Sigmoid colon (tissue), 7 donors: ENCODE measurements around the gene WWTR1. TPM values are rescaled to one million over a fixed set of nuclear protein-coding genes. Genes with fewer than 3 reads are reported as not detected.

ENCODE experiments used
- DNase-seq: peaks from one replicate; pipeline ENCODE4 v3.0.0-alpha.2; 2019
- H3K27ac ChIP-seq, 4 donors: fragments of 200-600 bp; sonication (generic); one replicate each; pipeline ENCODE4 v1.5.1; 2016 to 2019; ENCODE audit warnings: mild to moderate bottlenecking in 1 of 4
- H3K27me3 ChIP-seq, 3 donors: fragments of 200-600 bp; sonication (generic); one replicate each; pipeline ENCODE4 v1.5.1; 2019; ENCODE audit warnings: mild to moderate bottlenecking in 1 of 3
- H3K36me3 ChIP-seq, 4 donors: fragments of 200-600 bp; sonication (generic); one replicate each; pipeline ENCODE4 v1.5.1; 2016 to 2019
- H3K4me1 ChIP-seq, 4 donors: fragments of 200-600 bp; sonication (generic); one replicate each; pipeline ENCODE4 v1.5.1; 2017 to 2019
- H3K4me3 ChIP-seq, 4 donors: fragments of 200-600 bp; sonication (generic); one replicate each; pipeline ENCODE4 v1.5.1; 2017 to 2019; ENCODE audit warnings: mild to moderate bottlenecking in 2 of 4, moderate library complexity in 1 of 4
- H3K9me3 ChIP-seq, 4 donors: fragments of 200-600 bp in 3 of 4; sonication (generic) in 3 of 4; one replicate each; pipeline versions ENCODE4 v1.5.1 to v1.6.1; 2013 to 2019
- EP300 ChIP-seq, 4 donors: sonication (generic); formaldehyde crosslinking; IDR thresholded peaks; one replicate each; pipeline ENCODE4 v1.6.1; 2017; ENCODE audit warnings: antibody characterized with exemption in 4 of 4
- POLR2A ChIP-seq, 2 donors: fragments of 450-650 bp; IDR thresholded peaks; one replicate each; pipeline ENCODE4 v1.6.1; 2016; ENCODE audit warnings: antibody characterized with exemption in 2 of 2, mild to moderate bottlenecking in 2 of 2, moderate library complexity in 2 of 2
- POLR2AphosphoS5 ChIP-seq, 4 donors: sonication (generic); formaldehyde crosslinking; IDR thresholded peaks; one replicate each; pipeline ENCODE4 v1.6.1; 2017; ENCODE audit warnings: antibody characterized with exemption in 4 of 4
- WGBS, 2 donors: extraction: QIAGEN DNeasy Blood & Tissue Kit; methylation state at CpG; one replicate each; pipeline ENCODE4 v1.1.7; 2013; 5-methylcytosine and 5-hydroxymethylcytosine counted together
- intact Hi-C: fragments of 100-400 bp; cut with DNase I; formaldehyde crosslinking; loops from one replicate; pipeline ENCODE4 v1.15.1; 2023
- polyA plus RNA-seq, 3 donors: library from polyadenylated mRNA; stranded (reverse); fragments of 200-250 nt; gene quantifications; one replicate each; pipeline ENCODE4 v1.2.3, GENCODE V29; 2013
- total RNA-seq, 4 donors: library from RNA; depleted of rRNA; stranded (reverse); fragments of >200 nt; gene quantifications; one replicate each; pipeline ENCODE4 v1.1.0, GENCODE V29; 2016
- TF ChIP-seq, protein P1 (sequence below), 4 experiments: fragments of 450-650 bp in 3 of 4; fragments of 200-600 bp in 1 of 4; IDR thresholded peaks; one replicate each; pipeline ENCODE4 v1.5.1; 2016 to 2019; ENCODE audit warnings: antibody characterized with exemption in 4 of 4, mild to moderate bottlenecking in 3 of 4, moderate library complexity in 2 of 4
- donor health status: healthy with polysubstance abuse.
- donor health status: Bipolar disorder and iron deficiency.
- donor health status: healthy.

The WWTR1 gene
- total and polyA plus RNA-seq, 7 donors = 7.9 to 340 (median 243) TPM

DNA sequence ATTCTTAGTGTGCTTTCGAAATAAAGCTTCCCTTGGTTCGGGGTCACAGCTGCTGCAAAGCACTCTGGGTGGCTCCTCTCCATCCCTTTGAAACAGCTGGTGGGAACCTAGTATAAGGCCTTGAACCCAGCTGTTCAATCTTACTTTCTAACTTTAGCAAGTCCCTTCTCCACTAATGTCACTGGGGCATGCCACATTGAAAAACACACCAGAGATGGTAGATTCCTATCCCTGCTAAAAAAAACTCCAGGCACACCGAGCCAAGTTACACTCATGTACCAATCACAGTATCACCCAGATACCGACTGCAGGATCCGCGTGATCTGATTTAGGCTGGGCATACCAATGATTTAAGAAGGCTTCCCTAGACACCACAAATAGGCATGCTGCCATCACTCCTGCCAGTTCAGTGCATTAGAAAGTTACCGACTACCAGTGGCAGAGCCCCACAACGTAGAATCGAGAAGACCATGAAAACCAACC is 65.0 kb downstream of the WWTR1 start:
- H3K27me3 ChIP-seq = no peaks in the 10 kb centered on the region
- peak overlapping the region in 3 of 4 donors; percentile 4 to 21 (median 17) for H3K27ac ChIP-seq
- H3K4me3 ChIP-seq = no peak overlapping the region
- no peaks in the 10 kb centered on the region for H3K9me3 ChIP-seq
- H3K36me3 ChIP-seq = no peaks in the 10 kb centered on the region
- WGBS, 2 donors = 85 to 91% methylated on average over 9 of the region's 9 CpGs
- intact Hi-C loops = no loop called here
- TF ChIP-seq EP300 (IDR thresholded peaks at IDR 0.05) (no peak), POLR2AphosphoS5 (IDR thresholded peaks at IDR 0.05) (no peak), POLR2A (IDR thresholded peaks at IDR 0.05) (no peak)
- TF ChIP-seq, protein P1, sequence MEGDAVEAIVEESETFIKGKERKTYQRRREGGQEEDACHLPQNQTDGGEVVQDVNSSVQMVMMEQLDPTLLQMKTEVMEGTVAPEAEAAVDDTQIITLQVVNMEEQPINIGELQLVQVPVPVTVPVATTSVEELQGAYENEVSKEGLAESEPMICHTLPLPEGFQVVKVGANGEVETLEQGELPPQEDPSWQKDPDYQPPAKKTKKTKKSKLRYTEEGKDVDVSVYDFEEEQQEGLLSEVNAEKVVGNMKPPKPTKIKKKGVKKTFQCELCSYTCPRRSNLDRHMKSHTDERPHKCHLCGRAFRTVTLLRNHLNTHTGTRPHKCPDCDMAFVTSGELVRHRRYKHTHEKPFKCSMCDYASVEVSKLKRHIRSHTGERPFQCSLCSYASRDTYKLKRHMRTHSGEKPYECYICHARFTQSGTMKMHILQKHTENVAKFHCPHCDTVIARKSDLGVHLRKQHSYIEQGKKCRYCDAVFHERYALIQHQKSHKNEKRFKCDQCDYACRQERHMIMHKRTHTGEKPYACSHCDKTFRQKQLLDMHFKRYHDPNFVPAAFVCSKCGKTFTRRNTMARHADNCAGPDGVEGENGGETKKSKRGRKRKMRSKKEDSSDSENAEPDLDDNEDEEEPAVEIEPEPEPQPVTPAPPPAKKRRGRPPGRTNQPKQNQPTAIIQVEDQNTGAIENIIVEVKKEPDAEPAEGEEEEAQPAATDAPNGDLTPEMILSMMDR (IDR thresholded peaks at IDR 0.05) = no peak
- H3K4me1 ChIP-seq = peaks cover 0 to 73% (median 55%) of the 10 kb centered on the region in 4 donors
- no peak for DNase-seq

DNA sequence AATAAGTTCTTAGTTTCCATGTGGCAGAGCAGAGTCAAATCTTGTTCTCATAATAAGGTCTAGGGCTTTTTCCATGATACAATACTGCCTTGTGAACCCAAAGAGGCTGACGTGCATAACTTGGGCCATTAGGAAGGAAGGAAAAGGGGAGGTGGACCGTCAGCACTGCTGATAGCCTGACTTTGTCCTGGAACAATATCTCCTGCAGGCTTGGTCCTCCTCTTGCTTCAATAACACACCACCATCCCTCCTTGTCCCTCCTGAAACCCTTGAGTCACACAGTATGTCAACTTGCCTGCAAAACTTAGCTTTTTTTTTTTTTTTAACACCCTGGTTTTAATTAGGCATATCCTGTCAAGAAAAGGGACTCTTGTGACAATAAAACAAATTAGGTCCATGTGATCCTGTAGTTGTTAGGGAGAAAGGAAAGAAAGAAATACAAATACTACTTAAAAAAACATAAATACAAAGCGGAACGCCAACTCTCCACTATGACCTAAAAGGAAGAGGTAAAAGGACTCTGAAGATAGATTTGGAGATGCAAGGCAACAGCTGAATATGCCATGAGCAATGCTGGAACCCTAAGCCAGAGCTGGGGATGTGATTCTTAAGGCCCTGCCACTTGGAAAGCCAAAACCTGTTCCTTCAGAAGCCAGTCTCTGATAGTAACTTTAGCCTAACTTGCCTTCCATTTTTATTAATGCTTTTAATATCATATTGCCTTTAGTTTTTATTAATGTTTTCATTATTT is 67.0 kb downstream of the WWTR1 start:
- WGBS, 2 donors = 79 to 85% methylated on average over 4 of the region's 4 CpGs
- Histone ChIP-seq H3K27ac (no peak overlapping the region), H3K36me3 (no peaks in the 10 kb centered on the region), H3K4me1 (peaks cover 0 to 73% (median 55%) of the 10 kb centered on the region in 4 donors), H3K27me3 (no peaks in the 10 kb centered on the region), H3K4me3 (no peak overlapping the region), H3K9me3 (no peaks in the 10 kb centered on the region)
- no peak for DNase-seq
- TF ChIP-seq EP300 (IDR thresholded peaks at IDR 0.05) = no peak
- TF ChIP-seq, protein P1 (IDR thresholded peaks at IDR 0.05) = no peak
- no peak for TF ChIP-seq POLR2A (IDR thresholded peaks at IDR 0.05)
- TF ChIP-seq POLR2AphosphoS5 (IDR thresholded peaks at IDR 0.05) = no peak
- intact Hi-C loops = no loop called here

DNA sequence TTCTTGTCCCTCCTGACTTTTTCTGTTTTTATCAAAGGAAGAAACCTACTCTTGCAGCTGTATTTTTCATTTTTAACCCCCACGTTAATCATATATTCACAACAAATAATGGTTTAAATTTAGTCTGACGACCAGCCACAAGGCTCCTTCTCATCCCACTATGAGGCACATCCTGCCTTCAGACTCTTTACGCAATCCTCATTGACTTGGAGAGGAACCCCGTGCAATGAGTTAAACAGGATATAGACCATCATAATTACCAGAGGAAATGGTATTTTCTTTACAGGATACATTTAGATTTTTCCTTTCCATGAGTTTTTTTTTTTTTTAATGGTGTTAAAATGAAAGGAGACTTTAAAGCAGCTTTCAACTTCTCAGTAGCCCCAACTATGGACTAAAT is 68.5 kb downstream of the WWTR1 start:
- H3K27ac ChIP-seq = peak overlapping the region in 3 of 4 donors; percentile 17 to 44 (median 38)
- DNase-seq = no peak
- H3K4me1 ChIP-seq = peaks cover 0 to 84% (median 62%) of the 10 kb centered on the region in 4 donors
- H3K4me3 ChIP-seq = no peak overlapping the region
- H3K9me3 ChIP-seq = no peaks in the 10 kb centered on the region
- TF ChIP-seq POLR2AphosphoS5 (IDR thresholded peaks at IDR 0.05) (no peak), POLR2A (IDR thresholded peaks at IDR 0.05) (no peak), EP300 (IDR thresholded peaks at IDR 0.05) (no peak)
- TF ChIP-seq, protein P1 (IDR thresholded peaks at IDR 0.05) = no peak
- H3K36me3 ChIP-seq = no peaks in the 10 kb centered on the region
- WGBS, 2 donors = 55 to 57% methylated on average over 4 of the region's 4 CpGs
- no peaks in the 10 kb centered on the region for H3K27me3 ChIP-seq
- intact Hi-C loops = no loop called here

DNA sequence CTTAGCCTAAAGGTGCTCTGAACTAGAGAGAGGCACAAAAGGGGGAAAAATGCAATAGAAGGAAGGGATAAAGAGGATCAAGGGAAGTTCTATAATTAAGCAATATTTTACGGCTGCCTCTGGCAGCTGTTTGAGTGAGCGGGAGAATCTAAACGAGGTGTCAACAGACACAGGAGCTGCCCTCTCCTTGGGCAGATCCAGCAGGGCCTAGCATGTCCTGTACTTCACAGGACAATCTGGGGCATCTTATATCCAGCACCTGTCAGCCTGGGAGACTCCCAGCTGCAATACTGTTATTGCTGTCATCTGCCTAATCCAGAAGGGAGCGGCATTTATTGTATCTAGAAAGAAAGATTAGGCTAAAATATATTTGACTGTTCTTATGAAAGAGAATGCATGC is 68.9 kb downstream of the WWTR1 start:
- no peak for DNase-seq
- intact Hi-C loops = no loop called here
- WGBS, 2 donors = 24 to 64% methylated on average over 4 of the region's 4 CpGs
- H3K9me3 ChIP-seq = no peaks in the 10 kb centered on the region
- H3K36me3 ChIP-seq = no peaks in the 10 kb centered on the region
- H3K27ac ChIP-seq = peak overlapping the region in 3 of 4 donors; percentile 17 to 44 (median 38)
- TF ChIP-seq EP300 (IDR thresholded peaks at IDR 0.05) (no peak), POLR2A (IDR thresholded peaks at IDR 0.05) (no peak), POLR2AphosphoS5 (IDR thresholded peaks at IDR 0.05) (no peak)
- TF ChIP-seq, protein P1 (IDR thresholded peaks at IDR 0.05) = no peak
- no peak overlapping the region for H3K4me3 ChIP-seq
- peaks cover 0 to 88% (median 64%) of the 10 kb centered on the region in 4 donors for H3K4me1 ChIP-seq
- H3K27me3 ChIP-seq = no peaks in the 10 kb centered on the region
